ENCODE results near the gene SMPD1. TPM values are rescaled to one million over a fixed set of nuclear protein-coding genes. Genes with fewer than 3 reads are reported as not detected.

The SMPD1 gene
- total RNA-seq, 1 donor from 2014 or later: 22.5 TPM

DNA sequence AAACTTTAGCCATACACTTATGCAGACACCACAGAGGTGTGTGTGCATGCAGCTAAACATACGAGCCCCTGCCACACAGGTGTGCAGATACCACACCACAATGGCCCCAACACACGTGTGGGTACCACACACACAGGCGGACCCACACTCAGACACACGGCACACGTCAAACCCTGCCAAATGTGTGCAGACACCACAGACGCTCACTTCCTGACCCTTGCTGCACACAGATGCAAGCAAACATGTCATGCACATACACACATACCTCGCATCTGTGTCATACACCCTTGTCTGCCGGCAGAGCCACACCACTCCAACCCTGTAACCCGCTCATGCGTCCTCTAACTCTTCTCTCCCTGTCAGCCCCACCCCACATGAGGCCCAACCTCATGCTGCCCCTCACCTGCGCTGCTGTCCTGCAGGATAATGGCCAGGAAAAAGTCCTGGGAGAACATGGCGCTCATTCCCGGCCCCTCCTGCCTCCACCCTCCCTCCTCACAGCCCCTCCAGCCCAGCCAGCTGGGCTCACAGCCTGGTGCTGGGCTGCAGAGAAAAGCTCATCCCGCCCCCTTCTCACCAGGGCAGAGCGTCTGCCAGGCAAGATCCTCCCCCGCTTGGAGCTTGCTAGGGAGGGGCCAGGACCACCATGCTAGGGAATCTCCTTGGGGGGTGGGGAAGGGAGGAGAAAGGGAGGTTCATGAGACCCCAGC lies 14.2 kb downstream of the SMPD1 start:
- no peak overlapping the region for H3K4me3 ChIP-seq (ENCODE audit: low read depth, low read length)
- TF ChIP-seq, protein P1, sequence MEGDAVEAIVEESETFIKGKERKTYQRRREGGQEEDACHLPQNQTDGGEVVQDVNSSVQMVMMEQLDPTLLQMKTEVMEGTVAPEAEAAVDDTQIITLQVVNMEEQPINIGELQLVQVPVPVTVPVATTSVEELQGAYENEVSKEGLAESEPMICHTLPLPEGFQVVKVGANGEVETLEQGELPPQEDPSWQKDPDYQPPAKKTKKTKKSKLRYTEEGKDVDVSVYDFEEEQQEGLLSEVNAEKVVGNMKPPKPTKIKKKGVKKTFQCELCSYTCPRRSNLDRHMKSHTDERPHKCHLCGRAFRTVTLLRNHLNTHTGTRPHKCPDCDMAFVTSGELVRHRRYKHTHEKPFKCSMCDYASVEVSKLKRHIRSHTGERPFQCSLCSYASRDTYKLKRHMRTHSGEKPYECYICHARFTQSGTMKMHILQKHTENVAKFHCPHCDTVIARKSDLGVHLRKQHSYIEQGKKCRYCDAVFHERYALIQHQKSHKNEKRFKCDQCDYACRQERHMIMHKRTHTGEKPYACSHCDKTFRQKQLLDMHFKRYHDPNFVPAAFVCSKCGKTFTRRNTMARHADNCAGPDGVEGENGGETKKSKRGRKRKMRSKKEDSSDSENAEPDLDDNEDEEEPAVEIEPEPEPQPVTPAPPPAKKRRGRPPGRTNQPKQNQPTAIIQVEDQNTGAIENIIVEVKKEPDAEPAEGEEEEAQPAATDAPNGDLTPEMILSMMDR (conservative IDR thresholded peaks at IDR 0.05; ENCODE audit: low read depth, low read length): no peak
- no peak for DNase-seq (ENCODE audit: low read depth)

DNA sequence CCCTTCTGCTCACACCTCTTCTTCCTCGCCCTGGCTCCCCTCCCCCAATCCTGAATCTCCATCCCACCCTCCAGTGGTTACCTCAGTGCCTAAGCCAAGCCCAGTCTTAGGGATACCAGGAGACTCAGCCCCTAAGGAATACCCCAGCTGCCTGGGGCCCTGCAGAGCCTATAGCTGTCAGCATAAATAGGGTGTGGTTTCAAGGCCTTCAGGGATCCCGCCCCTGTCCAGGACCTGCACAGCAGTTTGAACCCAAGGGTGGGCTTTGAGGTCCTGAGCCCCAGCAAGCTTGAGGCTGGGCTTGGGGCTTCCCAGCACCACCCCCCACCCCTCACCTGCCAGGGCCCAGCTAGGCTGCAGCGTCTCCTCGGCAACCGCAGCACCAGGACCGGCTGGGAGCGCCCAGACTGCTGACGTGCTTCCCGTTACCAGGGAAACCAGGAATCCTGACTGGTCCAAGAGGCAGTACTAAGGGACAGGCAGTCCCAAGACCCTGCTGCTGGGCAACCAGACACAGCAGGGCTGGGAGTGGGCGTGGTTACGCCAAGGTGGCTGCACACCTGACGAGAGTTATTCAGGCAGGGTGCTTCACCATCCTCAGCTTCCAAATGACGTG lies 14.9 kb downstream of the SMPD1 start:
- H3K4me3 ChIP-seq (ENCODE audit: low read depth, low read length): no peak overlapping the region
- no peak for DNase-seq (ENCODE audit: low read depth)
- TF ChIP-seq, protein P1 (conservative IDR thresholded peaks at IDR 0.05; ENCODE audit: low read depth, low read length): no peak

DNA sequence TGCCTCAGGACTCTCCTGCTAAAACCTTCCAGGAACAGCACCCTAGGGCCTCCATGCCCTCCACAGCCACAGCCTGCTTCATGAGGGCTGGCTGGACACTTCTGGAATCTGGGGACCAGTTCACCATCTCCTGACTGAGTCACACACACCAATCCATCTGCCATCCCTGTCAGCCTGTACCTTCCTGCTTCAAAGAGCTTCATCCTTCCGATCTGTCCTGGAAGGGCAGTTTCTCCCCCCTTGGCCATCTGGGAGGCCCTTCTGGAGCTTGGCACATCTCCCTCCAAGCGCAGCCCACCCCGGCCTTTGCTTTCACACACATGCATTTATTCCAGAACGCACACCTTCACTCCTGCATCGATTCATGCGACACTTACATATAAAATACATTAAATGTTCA lies 15.6 kb downstream of the SMPD1 start:
- H3K4me3 ChIP-seq (ENCODE audit: low read depth, low read length): no peak overlapping the region
- TF ChIP-seq, protein P1 (conservative IDR thresholded peaks at IDR 0.05; ENCODE audit: low read depth, low read length): no peak
- DNase-seq (ENCODE audit: low read depth): no peak

DNA sequence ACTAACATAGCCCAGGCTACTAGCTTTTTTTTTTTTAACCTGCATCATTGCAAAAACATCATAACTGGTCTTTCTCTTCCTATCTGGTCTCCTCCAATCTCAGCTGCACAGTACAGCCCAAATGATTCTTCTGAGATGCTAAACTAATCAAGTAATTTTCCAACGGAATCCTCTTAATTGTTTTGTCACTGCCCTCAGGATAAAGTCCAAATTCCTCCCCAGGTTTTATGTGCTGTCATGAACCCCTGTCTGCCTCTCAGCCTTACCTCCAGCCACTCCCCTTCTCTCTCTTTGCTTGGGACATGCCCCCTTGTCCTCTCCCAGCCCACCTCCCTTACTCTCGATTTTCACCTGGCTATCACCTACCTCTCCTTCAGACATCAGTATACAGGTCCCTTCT lies 16.1 kb downstream of the SMPD1 start:
- TF ChIP-seq, protein P1 (conservative IDR thresholded peaks at IDR 0.05; ENCODE audit: low read depth, low read length): no peak
- H3K4me3 ChIP-seq (ENCODE audit: low read depth, low read length): no peak overlapping the region
- DNase-seq (ENCODE audit: low read depth): no peak

DNA sequence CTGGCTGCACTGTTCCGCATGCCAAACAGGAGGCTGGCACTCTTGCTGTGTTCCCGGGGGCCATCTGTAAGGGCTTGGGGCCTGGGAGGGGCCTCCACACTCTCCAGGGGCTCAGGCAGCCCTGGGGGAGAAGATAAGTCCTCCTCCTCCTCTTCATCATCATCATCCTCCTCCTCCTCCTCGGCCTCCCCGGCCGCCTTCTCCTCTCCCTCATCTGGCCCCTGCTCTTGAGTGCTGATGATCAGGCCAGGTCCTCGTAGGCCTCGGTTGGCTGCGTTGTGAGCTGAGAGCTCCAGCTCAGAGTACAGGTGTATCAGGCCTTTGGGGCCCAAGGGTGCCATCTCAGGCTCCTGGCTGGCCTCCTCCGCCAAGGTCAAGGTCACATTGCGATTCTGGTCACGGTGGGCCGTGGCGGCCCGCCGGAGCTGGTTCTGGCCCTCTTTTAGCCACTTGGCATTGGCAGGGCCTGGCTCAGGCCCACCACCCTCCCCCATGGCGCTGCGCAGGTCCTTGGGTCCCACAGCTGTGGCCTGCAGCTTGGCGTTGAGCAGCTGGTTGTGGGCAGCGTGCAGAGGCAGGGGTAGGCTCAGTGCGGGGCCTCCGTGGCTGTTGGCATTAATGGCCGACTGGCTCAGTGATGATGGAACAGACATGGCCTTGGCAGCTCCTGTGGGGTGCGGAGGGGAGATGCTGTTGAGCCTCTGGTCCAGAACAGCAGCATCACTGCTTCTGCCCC lies 20.6 kb downstream of the SMPD1 start:
- TF ChIP-seq, protein P1 (conservative IDR thresholded peaks at IDR 0.05; ENCODE audit: low read depth, low read length): no peak
- no peak for DNase-seq (ENCODE audit: low read depth)

DNA sequence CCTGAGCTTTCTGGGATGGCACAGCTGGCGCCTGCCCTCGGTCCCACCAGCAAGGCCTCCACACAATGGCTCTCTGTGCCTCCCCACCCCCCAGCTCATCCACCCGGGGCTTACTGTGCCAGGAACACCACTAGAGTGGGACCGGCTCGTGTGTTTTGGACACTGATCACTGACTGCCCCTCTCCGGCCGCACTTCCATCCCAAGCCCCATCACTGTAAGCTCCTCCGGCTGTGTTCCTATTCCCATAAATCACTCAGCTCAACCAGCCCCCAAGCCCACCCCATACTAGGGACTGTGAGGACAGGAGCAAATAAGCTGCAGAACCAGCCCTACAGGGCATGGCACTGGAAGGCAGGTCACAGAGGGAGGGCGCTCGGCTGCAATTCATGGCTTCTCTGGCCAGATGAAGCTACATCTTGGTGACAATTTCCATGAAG lies 21.3 kb downstream of the SMPD1 start:
- TF ChIP-seq, protein P1 (conservative IDR thresholded peaks at IDR 0.05; ENCODE audit: low read depth, low read length): no peak

More for the DNA sequence above, 20.6 kb downstream of the SMPD1 start:
- no peak overlapping the region for H3K4me3 ChIP-seq (ENCODE audit: low read depth, low read length)

More for the DNA sequence above, 21.3 kb downstream of the SMPD1 start:
- DNase-seq (ENCODE audit: low read depth): no peak
- H3K4me3 ChIP-seq (ENCODE audit: low read depth, low read length): no peak overlapping the region
